Left ventricle myocardium superior (tissue), 1 donor: ENCODE results near the gene SLC5A1. TPM values are rescaled to one million over a fixed set of nuclear protein-coding genes. Genes with fewer than 3 reads are reported as not detected.

Experiments used
- ATAC-seq: fragments of 200-7000 bp; cut with Tn5 transposase; one replicate; pipeline ENCODE4 v1.9.1; 2020; ENCODE audit warnings: mild to moderate bottlenecking, moderate library complexity
- DNase-seq: peaks from one replicate; pipeline ENCODE4 v3.0.0-alpha.2; 2020
- intact Hi-C: fragments of 100-400 bp; cut with micrococcal nuclease; formaldehyde crosslinking; loops from one replicate; pipeline ENCODE4 v1.11.0; 2022
- total RNA-seq: library from RNA; stranded (reverse); fragmentation: NEBNext Ultra II Directional; extraction: Animal tissue kit (Norgen Biotek cat#: 25700); gene quantifications from one replicate; pipeline ENCODE4 v1.2.1, GENCODE V29; 2021
- donor health status: DM: no; HTN: yes; CAD: no; lungs with severe emphysema.

Gene SLC5A1
- total RNA-seq, 1 donor from 2014 or later: 223 TPM

DNA sequence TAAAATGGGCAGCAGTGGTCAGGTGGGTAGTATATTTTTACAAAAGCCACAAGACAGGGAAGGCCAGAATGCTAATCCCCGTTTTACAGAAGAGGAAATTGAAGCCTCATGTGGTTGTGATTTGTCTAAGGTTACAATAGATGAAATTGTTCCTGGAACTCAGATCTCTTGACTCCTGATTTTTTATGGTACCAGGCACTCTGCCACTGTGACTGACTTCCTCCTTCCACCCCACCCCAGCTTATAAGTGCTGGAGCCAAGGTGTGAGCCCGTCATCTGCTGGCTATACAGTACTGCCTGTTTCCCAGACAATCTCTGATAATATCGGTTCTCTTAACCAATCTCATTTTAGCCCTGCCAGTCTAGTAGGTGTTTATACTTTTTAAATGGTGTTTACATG is 1.9 kb downstream of the SLC5A1 start:
- no peak for ATAC-seq
- intact Hi-C loops: no loop called here
- DNase-seq: no peak

DNA sequence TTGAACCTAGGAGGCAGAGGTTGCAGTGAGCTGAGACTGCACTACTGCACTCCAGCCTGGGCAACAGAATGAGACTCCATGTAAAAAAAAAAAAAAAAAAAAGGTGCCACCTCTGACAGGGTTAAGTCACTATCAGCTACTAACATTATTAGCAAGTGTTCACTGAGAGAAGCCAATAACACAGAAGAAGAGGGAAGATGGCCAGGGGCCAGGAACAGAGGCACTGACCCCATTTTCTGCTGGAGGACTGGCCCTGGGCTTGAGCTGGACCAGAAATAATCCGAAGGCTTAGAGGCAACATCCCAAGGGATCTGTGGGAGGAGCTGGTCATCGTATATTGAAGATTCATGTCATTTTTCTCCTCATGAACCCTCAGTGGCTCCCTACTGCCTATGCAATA is 5.0 kb downstream of the SLC5A1 start:
- ATAC-seq (peak; percentile 87), DNase-seq (peak; percentile 65)
- intact Hi-C loops: no loop called here

DNA sequence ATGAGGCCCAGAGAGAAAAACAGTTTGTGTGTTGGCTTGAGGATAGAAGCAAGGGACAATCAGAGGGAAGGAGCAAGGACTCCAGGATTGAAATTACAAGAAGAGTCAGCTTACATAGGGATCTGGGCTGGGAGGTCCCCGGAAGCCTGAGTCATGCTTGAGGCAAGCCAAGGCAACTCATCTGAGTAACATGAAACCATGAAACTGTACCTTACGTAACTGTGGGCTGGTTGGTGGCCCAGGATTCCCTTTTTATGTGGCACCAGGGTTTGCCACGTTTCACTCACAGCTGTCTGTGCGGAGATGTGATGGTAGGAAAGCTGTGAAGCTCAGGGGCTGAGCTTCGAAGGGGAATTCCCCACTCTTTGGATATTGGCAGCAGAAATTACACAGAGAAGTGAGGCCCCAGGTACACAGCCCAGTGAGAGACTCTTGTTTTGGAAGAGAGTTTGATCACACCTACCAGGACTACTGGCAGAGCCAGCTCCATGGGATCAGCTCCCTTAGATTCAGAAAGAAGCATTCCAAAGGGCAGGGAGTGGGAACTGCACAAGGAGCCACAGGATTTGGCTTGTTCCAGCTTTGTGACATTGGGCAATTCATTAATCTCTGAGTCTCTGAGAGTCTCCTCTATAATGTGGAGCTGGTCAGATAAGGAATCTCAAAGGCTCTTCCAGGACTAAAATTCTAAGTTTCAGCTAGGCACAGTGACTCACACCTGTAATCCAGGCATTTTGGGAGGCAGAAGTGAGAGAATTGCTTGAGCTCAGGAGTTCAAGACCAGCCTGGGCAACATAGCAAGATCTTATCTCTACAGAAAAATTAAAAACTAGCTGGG is 7.8 kb downstream of the SLC5A1 start:
- DNase-seq (peak; percentile 35), ATAC-seq (peak; percentile 79)
- intact Hi-C loops: no loop called here

DNA sequence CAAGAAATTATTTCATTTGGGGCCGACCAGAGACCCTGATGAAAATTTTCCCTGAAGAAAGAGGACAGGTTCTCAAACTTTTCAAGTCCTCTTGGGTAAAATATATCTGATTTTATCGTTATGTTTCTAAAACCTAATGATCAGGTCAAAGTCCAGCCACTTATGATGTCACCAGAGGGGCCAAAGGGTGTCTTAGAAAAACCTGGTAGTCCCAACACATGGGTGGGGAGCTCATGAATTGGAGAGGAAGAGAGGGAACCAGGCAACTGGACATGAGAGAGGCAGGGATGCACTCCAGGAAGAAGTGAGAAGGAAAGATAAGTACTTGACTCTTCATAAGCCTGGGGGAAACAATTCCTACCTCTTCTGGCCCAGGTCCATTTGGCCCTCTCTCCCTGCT is 9.2 kb downstream of the SLC5A1 start:
- intact Hi-C loops: no loop called here
- DNase-seq (no peak), ATAC-seq (no peak)

DNA sequence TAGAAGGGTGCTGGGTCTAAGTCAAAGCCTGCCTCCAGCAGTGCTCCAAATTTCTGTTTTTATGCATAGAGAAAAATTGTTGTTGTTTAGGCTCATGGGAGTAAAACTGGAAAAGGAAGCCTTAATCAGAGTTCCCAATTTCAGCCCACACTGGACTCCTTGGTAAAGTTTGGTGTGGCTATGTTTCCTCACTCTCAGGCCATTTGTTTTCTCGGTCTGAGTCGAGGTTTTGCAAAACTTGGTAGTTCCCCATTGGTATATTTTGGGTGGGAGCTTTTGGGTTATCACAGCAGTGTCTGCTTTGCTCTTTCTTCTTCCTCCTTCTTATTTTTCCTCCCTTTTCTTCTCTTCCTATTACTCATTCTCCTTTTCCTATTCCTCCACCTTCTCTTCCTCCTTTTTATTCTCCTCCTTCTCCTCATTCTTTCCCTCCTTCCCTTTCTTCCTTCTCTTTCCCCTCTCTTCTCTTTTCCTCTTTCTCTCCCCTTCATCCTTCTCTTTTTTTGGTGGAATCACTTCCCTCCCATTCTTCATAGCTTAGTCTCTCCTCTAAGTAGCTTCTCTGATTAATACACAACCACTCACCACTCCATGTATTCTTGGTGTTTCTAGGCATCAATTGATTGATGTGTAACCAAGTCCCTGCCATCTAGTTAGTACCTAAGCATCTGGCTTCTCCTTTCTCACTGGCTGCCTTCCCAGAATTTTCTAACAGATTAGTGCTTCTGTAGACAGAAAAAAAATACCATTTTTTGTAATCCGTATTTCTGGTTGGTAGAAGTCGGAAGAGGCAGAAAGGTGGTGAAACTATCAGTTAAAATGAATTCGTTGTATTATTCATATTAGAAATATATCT is 10.1 kb downstream of the SLC5A1 start:
- DNase-seq (no peak), ATAC-seq (no peak)
- intact Hi-C loops: no loop called here

DNA sequence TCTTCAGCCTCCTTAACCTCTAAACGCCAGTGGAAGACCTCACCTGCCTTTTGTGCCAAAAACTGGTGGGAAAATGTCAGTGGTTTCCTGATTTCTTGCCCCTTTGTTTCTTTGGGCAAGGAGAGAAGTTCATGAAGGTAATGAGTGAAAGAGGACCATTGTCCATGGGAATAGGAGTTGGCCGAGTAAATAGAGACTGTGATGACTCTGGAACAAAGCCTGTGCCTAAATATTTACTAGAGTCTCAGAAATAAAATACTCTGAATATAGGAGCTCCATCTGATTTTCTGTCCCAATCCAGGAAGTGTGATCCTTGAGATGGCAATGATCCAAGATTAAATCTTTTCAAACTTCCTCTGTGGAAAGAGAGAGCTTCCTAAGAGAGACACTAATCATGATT is 12.0 kb downstream of the SLC5A1 start:
- intact Hi-C loops: no loop called here
- DNase-seq (no peak), ATAC-seq (no peak)

DNA sequence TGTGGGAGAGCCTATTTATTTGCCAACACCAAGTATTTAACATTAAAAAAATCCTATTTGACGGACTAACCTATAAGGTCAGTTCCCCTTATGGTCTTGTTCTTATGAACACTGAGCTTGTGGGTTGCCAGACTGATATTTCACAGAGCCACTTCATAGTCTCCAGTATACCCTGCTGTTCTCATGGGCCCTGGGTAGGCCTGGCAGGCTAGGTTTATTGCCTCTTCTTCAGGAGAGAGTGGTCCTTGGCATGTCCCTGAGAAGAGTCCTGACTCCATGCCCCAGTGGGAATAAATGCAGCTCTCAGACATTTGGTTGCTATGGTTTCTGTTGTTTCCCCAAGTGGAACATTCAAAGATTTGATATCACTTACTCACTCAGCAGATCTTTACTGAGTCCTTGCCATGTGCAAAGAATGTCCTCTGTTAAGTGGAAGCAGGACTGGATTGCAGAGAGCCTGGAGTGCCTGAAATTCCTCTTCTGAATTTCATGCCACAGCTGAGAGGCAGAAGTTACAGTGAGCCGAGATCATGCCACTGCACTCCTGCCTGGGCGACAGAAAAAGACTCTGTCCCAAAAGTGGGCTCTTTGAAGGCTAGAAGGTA is 15.7 kb downstream of the SLC5A1 start:
- intact Hi-C loops: no loop called here
- ATAC-seq: peak; percentile 84
- DNase-seq: no peak

DNA sequence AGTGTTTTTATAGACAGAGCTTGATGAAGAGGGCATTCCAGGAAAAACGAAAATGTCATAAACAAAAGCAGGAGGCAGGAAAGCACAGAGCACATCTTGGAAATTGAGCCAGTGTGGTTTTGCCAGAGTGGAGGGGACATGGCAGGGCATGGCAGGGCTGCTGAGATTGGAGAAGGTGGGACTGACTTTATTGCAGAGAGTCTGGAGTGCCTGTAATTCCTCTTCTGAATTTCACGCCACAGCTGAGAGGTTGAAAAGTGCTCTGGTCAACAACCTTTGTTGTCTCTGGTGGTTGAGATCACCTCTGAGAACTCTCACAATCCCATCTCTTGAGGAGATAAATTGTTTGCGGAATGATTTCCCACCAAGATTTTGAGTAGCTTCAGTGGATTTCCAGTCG is 16.4 kb downstream of the SLC5A1 start:
- peak; percentile 22 for ATAC-seq
- intact Hi-C loops: no loop called here
- no peak for DNase-seq

DNA sequence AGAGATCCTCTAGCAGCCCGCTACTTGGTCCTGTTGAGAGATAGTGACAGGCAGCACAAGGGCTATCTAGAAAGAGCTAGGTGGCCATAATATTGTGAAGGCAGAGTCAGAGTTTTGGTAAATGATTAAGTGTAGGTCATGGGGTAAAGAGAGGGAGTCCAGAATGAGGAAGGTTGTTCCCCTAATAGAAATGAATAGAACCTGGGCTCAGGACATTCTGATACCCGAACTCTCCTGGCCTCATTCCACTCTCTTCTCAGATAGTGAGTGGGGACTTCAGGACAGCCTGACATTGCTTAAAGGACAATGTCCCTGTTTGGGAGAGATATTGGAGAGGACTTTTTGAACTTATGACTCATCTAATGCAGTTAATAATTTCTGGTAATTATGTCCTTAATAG is 20.6 kb downstream of the SLC5A1 start:
- intact Hi-C loops: no loop called here
- peak; percentile 65 for ATAC-seq

DNA sequence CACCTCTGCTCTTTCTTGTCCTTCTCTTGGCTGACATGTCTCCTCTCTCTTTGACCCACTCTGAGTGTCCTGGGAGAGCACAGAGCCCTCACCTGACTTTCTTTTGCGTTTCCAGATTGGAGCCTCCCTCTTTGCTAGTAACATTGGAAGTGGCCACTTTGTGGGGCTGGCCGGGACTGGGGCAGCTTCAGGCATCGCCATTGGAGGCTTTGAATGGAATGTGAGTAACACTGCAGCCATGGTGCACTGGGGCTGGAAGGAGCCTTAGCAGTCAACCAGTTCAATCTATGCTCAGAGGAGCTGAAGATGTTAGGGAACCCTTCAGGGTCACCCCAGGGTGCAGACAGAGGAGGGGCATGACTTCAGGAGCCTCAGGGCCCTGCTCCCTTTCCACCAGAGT is 23.8 kb downstream of the SLC5A1 start:
- DNase-seq (peak; percentile 30), ATAC-seq (no peak)
- intact Hi-C loops: no loop called here

More for the DNA sequence above, 20.6 kb downstream of the SLC5A1 start:
- no peak for DNase-seq

DNA sequence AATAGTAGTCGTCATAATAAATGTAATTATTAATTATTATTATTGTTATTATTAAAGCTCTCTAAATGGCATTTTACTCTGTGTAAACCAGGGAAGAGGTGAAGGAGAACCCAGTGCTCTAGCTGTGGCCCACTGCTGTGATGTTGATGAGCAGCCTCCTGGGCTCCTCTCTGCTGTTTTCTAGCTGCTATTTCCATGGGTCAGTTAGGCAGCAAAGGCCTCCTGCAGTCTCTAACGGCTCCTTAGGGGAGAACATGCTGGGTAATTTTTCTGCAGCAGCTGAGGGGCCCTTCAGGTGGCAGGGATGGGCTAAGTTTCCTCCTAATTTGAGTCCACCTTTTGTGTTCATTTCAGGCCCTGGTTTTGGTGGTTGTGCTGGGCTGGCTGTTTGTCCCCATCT is 24.6 kb downstream of the SLC5A1 start:
- ATAC-seq (no peak), DNase-seq (no peak)
- intact Hi-C loops: no loop called here

DNA sequence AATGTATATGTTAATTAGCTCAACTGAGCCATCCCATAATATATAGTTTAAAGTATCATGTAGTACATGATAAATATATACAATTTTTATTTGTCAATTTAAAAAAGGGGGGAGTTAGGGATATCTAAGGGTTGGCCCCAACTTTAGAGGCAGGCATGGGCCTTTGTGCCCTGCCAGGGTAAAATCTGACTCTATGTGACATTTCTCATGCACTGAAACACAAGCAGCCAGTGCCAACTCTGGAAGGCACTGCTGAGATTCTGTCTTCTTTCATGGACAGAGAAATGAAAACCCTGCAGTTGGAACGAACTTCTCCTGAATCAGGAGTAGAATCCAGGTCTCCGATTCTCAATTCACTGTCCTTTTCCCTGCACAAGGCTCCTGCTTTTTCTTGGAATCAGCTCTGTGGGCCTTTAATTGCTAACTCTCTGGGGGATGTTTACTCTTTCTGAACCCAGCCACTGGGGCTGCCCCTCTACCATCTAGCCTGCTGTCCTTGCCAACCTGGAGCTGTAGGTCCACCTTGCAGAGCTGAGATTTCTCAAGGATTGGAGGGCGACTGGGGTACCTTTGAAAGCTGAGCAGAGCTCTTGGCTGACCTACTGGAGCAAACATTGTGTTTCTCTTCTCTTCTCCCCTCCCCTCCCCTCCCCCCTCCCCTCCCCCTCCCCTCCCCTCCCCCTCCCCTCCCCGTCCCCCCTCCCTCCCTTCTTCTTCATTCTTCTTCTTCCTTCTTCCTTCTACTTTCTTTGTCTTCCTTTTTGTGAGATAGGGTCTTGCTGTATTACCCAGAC is 26.7 kb downstream of the SLC5A1 start:
- peak; percentile 21 for ATAC-seq

DNA sequence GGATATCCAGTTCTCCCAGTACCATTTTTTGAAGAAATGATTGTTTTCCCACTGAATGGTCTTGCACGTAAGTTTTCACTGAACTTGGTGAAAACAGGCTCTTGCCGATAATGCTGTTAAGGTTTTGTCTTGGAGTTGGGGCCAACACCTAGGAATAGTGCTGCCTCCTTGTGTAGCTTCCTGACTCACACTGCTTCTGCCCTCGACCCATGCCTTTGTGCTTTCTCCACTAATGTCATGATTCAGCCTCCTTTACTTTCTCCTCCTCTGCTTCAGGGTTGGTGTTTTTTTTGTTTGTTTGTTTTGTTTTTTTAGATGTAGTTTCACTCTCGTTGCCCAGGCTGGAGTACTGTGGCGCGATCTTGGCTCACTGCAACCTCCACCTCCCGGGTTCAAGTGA is 30.2 kb downstream of the SLC5A1 start:
- DNase-seq (no peak), ATAC-seq (no peak)
- intact Hi-C loops: no loop called here

More for the DNA sequence above, 26.7 kb downstream of the SLC5A1 start:
- intact Hi-C loops: no loop called here
- DNase-seq: no peak

DNA sequence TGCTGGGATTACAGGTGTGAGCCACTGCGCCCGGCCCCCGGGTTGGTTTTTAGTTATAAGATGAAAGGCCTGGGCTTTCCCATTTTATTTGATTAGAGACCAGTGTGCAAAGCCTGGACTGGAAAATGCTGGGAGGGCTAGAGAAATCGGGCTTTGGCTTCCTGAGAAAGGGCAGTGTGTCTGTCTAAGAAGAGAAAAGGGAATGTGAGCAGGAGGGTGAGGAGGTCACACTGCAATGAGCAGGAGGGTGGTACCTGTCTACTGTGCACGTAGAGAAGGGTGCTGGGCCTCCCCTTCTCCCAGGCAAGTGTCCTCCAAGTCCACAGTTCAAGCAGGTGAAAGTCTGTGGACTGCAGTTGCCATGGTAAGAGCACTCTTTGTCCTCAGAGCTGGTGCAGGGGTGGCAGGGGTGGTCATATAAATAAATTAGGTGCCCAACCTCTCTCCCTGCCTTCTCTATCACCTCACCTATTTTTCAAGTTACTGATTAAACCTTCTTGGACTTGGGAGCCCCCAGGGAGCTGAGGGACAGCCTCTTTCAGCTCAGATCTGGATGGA is 30.8 kb downstream of the SLC5A1 start:
- DNase-seq (no peak), ATAC-seq (no peak)

DNA sequence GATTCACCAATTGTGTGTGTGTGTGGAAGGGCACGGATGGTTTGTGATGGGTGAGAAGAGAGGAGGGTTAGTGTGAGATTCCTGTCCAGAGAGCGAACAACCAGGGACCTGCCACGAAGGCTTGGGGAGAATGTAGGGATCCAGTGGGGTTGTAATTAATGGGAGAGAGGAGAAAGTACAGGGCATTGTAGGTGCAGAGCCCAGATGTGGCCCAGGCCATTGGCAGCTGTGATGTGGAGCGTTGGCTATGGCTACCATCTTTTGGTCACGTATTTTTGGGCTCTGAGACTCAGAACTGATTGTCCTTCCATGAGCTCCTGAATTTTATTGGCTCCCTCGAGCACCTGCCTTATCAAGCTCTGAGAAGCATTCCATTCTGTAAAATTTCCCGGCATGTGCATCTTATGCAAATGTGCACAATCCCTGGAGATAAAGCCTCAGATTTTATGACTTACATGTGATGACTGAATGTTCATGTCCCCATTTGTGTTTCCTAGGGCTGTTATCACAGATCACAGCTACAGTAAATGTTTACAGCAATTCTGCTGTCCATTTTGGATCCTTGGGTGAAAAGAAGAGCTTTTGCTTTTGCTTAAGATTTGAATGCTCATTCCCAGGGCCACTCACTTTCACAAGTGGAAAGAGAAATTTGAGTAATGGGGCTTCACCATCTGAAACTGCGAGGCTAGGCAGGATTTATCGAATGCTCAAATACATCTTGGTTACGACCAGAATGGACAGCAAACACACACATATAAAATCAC is 33.1 kb downstream of the SLC5A1 start:
- DNase-seq: no peak
- intact Hi-C loops: no loop called here
- ATAC-seq: peak; percentile 12

More for the DNA sequence above, 30.8 kb downstream of the SLC5A1 start:
- intact Hi-C loops: no loop called here

DNA sequence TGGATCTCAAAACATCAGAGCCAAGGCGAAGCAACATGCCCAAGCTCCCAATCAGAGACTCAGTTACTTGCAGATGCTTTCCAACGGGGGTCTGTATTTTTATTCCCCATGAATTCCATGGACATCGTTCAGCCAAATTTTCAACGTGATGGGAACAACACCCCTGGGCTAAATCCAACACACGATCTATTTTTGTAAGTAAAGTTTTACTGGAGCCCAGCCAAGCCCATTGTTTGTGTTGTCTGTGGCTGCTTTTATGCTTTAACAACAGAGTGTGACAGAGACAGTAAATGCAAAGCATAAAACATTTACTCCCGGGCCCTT is 33.7 kb downstream of the SLC5A1 start:
- DNase-seq (no peak), ATAC-seq (peak; percentile 65)
- intact Hi-C loops: no loop called here

DNA sequence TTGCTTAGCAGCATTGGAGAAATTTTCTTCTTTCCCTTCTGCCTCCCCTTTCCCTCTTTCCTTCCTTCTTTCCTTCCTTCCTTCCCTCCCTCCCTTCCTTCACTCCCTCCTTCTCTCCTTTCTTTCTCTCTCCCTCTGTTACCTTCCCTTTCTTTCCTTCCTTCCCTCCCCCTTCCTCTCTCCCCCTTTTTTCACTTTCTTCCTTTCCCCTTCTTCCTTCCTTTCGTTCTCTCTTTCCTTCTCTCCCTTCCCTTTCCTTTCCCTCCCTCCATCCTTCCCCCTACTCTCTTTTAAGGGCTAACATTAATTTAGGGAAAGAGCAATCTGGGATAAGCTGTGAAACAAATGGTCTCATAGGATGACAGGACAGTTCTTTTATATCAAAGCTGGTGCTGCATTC is 34.1 kb downstream of the SLC5A1 start:
- ATAC-seq (no peak), DNase-seq (no peak)
- intact Hi-C loops: no loop called here
